Raji (cell line): ENCODE results near the gene ABCA9.

Experiments
- POLR2A ChIP-seq: IDR thresholded peaks from 2 replicates; pipeline ENCODE4 v1.6.1; 2011; ENCODE audit warnings: low read depth, low read length, control low read depth; ENCODE audit not compliant: insufficient read depth

ABCA9 gene

DNA sequence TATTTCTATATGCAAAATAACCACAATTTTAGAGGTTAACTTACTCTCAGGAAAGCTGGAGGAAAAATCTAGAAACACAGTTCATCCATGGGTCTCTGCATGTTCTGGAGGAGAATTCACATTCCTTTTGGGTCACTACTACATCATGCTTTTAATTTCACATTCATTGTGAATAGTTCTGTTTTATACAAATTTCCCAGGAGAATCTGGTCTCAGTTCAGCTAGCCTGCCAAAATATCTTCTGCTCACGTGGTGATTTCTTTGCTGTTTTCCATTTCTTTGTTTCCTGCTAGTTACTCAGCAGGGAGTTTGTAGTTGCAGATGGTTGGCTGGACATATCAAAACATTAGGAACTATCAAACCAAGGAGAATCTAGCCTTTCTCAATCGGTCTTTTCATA is at the start of gene ABCA9:
TSS of gene ABCA9 (minus strand) at position 106 of the 400 bp plus-strand sequence. CDS start 9,801 bp downstream, outside the sequence.
- no peak for TF ChIP-seq POLR2A

- no peak for TF ChIP-seq POLR2A
Measured at GRCh38 chr17:69105907-69106730, 45.4 kb upstream of the ABCA9 start.

GRCh38 chr17:69103557-69104233 is 43.0 kb upstream of the ABCA9 start:
- no peak for TF ChIP-seq POLR2A

GRCh38 chr17:69098625-69099024 is 37.9 kb upstream of the ABCA9 start:
- TF ChIP-seq POLR2A: no peak

DNA sequence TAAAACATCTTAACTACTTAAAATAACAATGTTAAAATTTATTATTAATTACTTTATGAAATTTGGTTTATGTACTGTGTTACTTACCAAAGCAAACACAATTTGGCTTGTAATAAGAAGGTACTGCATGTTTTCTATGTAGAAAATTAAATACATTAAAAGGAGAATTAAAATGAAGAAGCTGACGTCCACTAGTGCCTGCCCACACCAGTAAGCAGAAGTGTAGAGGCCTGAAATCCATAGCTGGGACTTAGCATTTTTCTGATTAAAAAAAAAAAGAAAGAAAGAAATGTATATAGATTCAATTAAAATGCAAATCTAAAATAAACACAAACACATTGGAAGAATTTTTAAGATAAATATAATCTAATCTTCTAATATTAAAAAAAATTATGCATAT is 35.8 kb upstream of the ABCA9 start:
- no peak for TF ChIP-seq POLR2A

GRCh38 chr17:69093995-69094394 is 33.3 kb upstream of the ABCA9 start:
- no peak for TF ChIP-seq POLR2A

DNA sequence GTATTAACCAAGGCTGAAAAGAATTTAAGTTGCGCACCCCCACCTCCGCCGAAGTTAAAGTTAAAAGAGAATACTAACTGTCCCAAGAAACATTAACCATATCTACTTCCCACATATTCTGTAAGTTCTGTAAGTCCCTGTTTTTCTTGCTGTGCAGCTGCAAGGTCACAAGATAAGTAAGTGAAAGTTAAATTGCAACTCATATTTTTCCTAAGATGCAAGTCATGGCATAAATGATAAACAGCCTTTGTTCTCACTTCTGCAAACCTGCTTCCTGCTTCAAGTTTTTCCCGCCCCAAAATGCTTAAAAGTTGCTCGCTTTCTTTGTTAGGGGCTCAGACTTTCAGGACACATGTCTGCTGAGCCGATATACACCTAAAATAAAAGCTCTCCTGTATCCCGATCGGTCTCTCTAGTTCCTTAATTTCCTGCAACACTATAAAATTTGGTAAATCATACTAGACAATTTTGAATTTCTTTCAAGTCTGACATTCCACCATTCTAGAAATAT is 32.6 kb upstream of the ABCA9 start:
- no peak for TF ChIP-seq POLR2A

- TF ChIP-seq POLR2A: no peak
Measured at GRCh38 chr17:69090365-69090764, 29.6 kb upstream of the ABCA9 start.

DNA sequence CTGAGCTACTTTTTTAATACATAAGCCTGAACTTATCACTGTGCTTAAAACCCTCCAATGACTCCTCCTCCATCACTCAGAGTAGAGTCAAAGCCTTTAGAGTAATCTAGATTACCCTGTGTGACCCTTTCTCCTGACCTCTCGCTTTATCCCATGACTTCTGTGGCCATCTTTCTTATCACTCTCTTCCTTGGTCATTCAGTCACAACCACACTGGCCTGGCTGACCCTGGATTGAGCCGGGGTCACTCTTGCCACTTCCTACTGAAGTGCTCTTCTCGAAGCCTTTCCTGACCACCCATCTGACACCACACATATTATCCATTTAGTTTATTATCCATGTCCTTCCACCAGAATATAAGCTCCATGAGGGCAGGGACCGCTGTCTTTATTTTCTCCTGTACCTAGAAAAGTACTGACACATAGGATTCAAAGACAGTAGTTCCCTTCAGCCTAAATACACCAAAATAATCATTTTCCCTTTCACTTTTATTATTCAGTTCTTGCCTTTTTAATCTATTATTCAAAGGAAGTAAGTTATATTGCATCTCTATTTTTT is 28.0 kb upstream of the ABCA9 start:
- TF ChIP-seq POLR2A: no peak

- no peak for TF ChIP-seq POLR2A
Measured at GRCh38 chr17:69086641-69087040, 25.9 kb upstream of the ABCA9 start.

GRCh38 chr17:69084911-69085310 is 24.2 kb upstream of the ABCA9 start:
- TF ChIP-seq POLR2A: no peak

- no peak for TF ChIP-seq POLR2A
Measured at GRCh38 chr17:69082696-69083095, 22.0 kb upstream of the ABCA9 start.

DNA sequence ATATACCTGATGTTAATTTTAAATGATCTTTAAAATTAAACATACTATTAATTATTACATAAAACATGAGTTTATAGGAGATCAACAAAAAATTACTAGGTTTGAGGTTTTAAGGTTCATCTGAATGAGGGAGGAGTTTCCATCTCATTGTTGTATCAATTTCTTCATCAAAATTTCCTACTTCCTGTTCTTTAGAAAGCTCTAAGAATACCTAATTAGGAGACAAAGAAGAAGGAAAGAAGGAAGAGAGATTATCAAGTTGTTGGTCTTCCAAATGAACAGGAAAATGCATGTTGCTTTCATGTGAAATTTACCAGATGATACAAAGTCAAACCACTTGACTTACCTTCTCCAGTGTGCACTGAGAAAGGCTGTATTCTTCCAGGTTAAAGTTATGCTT is 18.1 kb upstream of the ABCA9 start:
- TF ChIP-seq POLR2A: no peak

DNA sequence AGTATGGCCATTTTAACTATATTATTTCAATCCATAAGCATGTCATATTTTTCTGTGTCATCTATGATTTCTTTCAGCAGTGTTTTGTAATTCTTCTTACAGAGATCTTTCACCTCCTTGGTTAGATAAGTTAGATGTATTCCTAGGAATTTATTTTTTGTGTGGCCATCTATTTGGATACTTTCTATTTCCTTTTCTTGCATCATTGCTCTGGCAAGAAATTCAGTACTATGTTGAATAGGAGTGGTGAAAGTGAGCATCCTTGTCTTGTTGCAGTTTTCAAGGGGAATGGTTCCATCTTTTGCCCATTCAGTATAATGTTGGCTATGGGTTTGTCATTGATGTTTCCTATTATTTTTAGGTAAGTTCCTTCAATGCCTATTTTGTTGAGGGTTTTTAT is 15.1 kb upstream of the ABCA9 start:
- TF ChIP-seq POLR2A: no peak

DNA sequence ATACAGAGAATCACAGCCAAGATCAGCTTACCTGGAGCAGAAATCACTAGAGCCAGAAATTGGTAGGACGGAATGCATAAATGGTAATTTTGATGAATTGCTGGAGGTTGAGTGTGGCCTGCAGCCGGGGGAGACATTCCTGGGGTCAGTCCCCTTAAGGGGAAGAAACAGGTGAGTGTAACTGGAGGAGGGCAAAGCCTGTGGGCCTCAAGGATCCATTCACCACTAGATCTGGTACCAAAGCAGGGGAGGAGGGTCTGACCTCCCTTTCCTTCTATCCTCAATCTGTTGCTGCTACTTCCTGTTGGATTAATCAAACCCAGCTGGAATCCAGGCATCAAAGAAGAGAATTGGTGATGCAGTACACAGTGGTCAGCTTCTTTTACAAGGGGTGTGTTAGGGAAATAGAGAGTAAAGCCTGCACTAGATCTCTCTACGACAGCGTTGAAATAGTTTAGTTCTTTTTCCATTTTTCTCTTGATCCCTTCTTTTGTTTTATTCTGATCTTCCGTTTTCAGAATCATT is 8.6 kb upstream of the ABCA9 start:
- no peak for TF ChIP-seq POLR2A
